Measurements from ENCODE around the gene APBA2. TPM values are rescaled to one million over a fixed set of nuclear protein-coding genes. Genes with fewer than 3 reads are reported as not detected.

APBA2 gene
- polyA plus RNA-seq, 2 of the 4 experiments (the other 2 are of a cell fraction): 11.4 to 12.6 TPM

- FAIRE-seq: no peak
- H3K27ac ChIP-seq: no peak overlapping the region
- ATAC-seq: no peak
- peaks cover 4% of the 10 kb centered on the region; the same call in 1 of the 3 replicates for H3K4me1 ChIP-seq
- WGBS (ENCODE audit: missing lambda C conversion rate): 44% methylated on average over 8 of the region's 12 CpGs
- no peak overlapping the region for H3K4me2 ChIP-seq
- no peaks in the 10 kb centered on the region for H3K9me3 ChIP-seq
- DNase-seq (ENCODE audit: low read depth in 1 of 2, low spot score in 1 of 2): no peak
- ChIA-PET CTCF (interaction anchor here (1.0 to 4.3 kb wide), 6 partner anchors 8 to 293 kb away, joined by 3 to 33 read pairs (median 16); no protein-coding TSS in a partner anchor), POLR2A (no interaction called here)
- no peak overlapping the region for H3K4me3 ChIP-seq
- TF ChIP-seq POLR2AphosphoS2 (conservative IDR thresholded peaks at IDR 0.05; ENCODE audit: low read length): no peak
- no peak for TF ChIP-seq RNF2 (IDR thresholded peaks at IDR 0.05; ENCODE audit: borderline replicate concordance, low read depth)
- no peak for TF ChIP-seq CEBPB (IDR thresholded peaks at IDR 0.05)
- TF ChIP-seq ZNF302 (CRISPR knock-in tag; IDR thresholded peaks at IDR 0.05): no peak
- no peak for TF ChIP-seq GATA3 (IDR thresholded peaks at IDR 0.05; ENCODE audit: borderline replicate concordance)
- TF ChIP-seq MAZ (IDR thresholded peaks at IDR 0.05; ENCODE audit: borderline replicate concordance, low read depth, low read length): no peak
- no peak for TF ChIP-seq SMC3 (IDR thresholded peaks at IDR 0.05)
- TF ChIP-seq EP300 (IDR thresholded peaks at IDR 0.05): no peak
- TF ChIP-seq MAX (IDR thresholded peaks at IDR 0.05): no peak
- TF ChIP-seq HES2 (IDR thresholded peaks at IDR 0.05): no peak
Observed at GRCh38 chr15:29141308-29142128, 255.7 kb downstream of the APBA2 start.

- ChIA-PET CTCF (interaction anchor here (1.0 to 4.3 kb wide), 5 partner anchors 9 to 40 kb away, joined by 3 to 33 read pairs (median 26); no protein-coding TSS in a partner anchor), POLR2A (no interaction called here)
- DNase-seq (ENCODE audit: low read depth in 1 of 2, low spot score in 1 of 2): no peak
- Histone ChIP-seq H3K4me3 (no peak overlapping the region), H3K4me1 (peaks cover 4% of the 10 kb centered on the region; the same call in 1 of the 3 replicates), H3K9me3 (no peaks in the 10 kb centered on the region), H3K27ac (no peak overlapping the region), H3K4me2 (no peak overlapping the region)
- no peak for ATAC-seq
- TF ChIP-seq ZNF302 (CRISPR knock-in tag; IDR thresholded peaks at IDR 0.05): no peak
- no peak for TF ChIP-seq POLR2AphosphoS2 (conservative IDR thresholded peaks at IDR 0.05; ENCODE audit: low read length)
- TF ChIP-seq ZC3H11A (IDR thresholded peaks at IDR 0.05): no peak
- TF ChIP-seq HDAC2 (IDR thresholded peaks at IDR 0.05): no peak
- TF ChIP-seq SMC3 (IDR thresholded peaks at IDR 0.05): no peak
- no peak for TF ChIP-seq NPAS2 (CRISPR knock-in tag; IDR thresholded peaks at IDR 0.05; ENCODE audit: borderline replicate concordance)
- no peak for TF ChIP-seq PBX3 (IDR thresholded peaks at IDR 0.05)
- no peak for TF ChIP-seq HOXA7 (CRISPR knock-in tag; IDR thresholded peaks at IDR 0.05)
- no peak for TF ChIP-seq NFE2L2 (conservative IDR thresholded peaks at IDR 0.05; ENCODE audit: low read length)
- no peak for TF ChIP-seq FOSB (CRISPR knock-in tag; IDR thresholded peaks at IDR 0.05)
- TF ChIP-seq ESRRA (IDR thresholded peaks at IDR 0.05; ENCODE audit: borderline replicate concordance, low read length): no peak
- TF ChIP-seq RARB (CRISPR knock-in tag; IDR thresholded peaks at IDR 0.05): no peak
- FAIRE-seq: no peak
- WGBS (ENCODE audit: missing lambda C conversion rate): 61% methylated on average over 8 of the region's 8 CpGs
Observed at GRCh38 chr15:29142129-29142747, 256.5 kb downstream of the APBA2 start.

- no peak for ATAC-seq
- peaks cover 4% of the 10 kb centered on the region; the same call in 1 of the 3 replicates for H3K4me1 ChIP-seq
- H3K4me2 ChIP-seq: no peak overlapping the region
- no peaks in the 10 kb centered on the region for H3K9me3 ChIP-seq
- 55% methylated on average over 5 of the region's 5 CpGs for WGBS (ENCODE audit: missing lambda C conversion rate)
- no peak overlapping the region for H3K4me3 ChIP-seq
- H3K27ac ChIP-seq: no peak overlapping the region
- CTCF ChIA-PET: interaction anchor here (1.0 to 2.0 kb wide), 2 partner anchors 10 to 16 kb away, joined by 3 to 7 read pairs; no protein-coding TSS in a partner anchor
- POLR2A ChIA-PET: no interaction called here
- DNase-seq (ENCODE audit: low read depth in 1 of 2, low spot score in 1 of 2): no peak
- no peak for FAIRE-seq
- no peak for TF ChIP-seq E2F6 (IDR thresholded peaks at IDR 0.05; ENCODE audit: borderline replicate concordance, low read depth)
- TF ChIP-seq TP53 (CRISPR knock-in tag; IDR thresholded peaks at IDR 0.05): no peak
- TF ChIP-seq FOSB (CRISPR knock-in tag; IDR thresholded peaks at IDR 0.05): no peak
- TF ChIP-seq CBX2 (IDR thresholded peaks at IDR 0.05; ENCODE audit: borderline replicate concordance, low read depth): no peak
- no peak for TF ChIP-seq POLR2A (IDR thresholded peaks at IDR 0.05; ENCODE audit: low read length)
- TF ChIP-seq MYC (IDR thresholded peaks at IDR 0.05; ENCODE audit: borderline replicate concordance, low read length): no peak
- no peak for TF ChIP-seq REST (IDR thresholded peaks at IDR 0.05)
- TF ChIP-seq CTCF (IDR thresholded peaks at IDR 0.05): no peak
Observed at GRCh38 chr15:29143293-29143692, 257.5 kb downstream of the APBA2 start.
